GM12878 (cell line): Measurements from ENCODE around the gene CNN3. TPM values are rescaled to one million over a fixed set of nuclear protein-coding genes. Genes with fewer than 3 reads are reported as not detected.

ENCODE experiments used
- ATAC-seq: fragments of 200-7000 bp; cut with Tn5 transposase; 3 replicates; pipeline ENCODE4 v1.9.1; 2020; ENCODE audit warnings: mild to moderate bottlenecking, moderate library complexity
- BruUV-seq: library from RNA; stranded (reverse); fragments of 400-500 nt; replicated peaks from 2 replicates; lab custom pipeline; 2021; lab: Mats Ljungman, UMichigan
- CTCF ChIA-PET: fragments of 300-600 bp; sonication (Branson Sonifier 250); formaldehyde crosslinking; extraction: SDS; loops from one replicate; lab custom pipeline; 2021; ENCODE audit warnings: inconsistent platforms; lab: Yijun Ruan, JAX
- POLR2A ChIA-PET: fragments of 350-600 bp; formaldehyde crosslinking; extraction: SDS; loops from one replicate; lab custom pipeline; 2021; ENCODE audit warnings: inconsistent platforms; lab: Charles Lee
- RAD21 ChIA-PET: fragments of 300-600 bp; sonication (Branson Sonifier 250); formaldehyde crosslinking; loops from one replicate; lab custom pipeline; 2023; ENCODE audit warnings: antibody characterized with exemption; ENCODE audit not compliant: unreplicated experiment; lab: Charles Lee
- SMC1A ChIA-PET: fragments of 300-600 bp; sonication (Branson Sonifier 250); formaldehyde crosslinking; loops from one replicate; lab custom pipeline; 2023; ENCODE audit not compliant: unreplicated experiment, uncharacterized antibody; lab: Charles Lee
- DNase-seq: peaks from one replicate; pipeline ENCODE4 v3.0.0-alpha.2; 2011; ENCODE audit warnings: low read depth, low spot score
- FAIRE-seq: peaks from 3 replicates; lab custom pipeline; 2011; peaks lifted over from hg19 to GRCh38; lab: Jason Lieb, UNC
- H2AFZ ChIP-seq: 2 replicates; pipeline ENCODE4 v1.6.0; 2011; ENCODE audit warnings: low read depth, low read length, control low read depth; ENCODE audit not compliant: control insufficient read depth
- H3K27ac ChIP-seq: 2 replicates; pipeline ENCODE4 v1.5.1; 2011; ENCODE audit warnings: control low read depth; ENCODE audit not compliant: control insufficient read depth, insufficient read depth
- H3K27me3 ChIP-seq, 2 experiments: replicated peaks in 1 of 2; 2 replicates each; pipeline versions ENCODE4 v1.6.0 to v1.6.1; 2011; ENCODE audit warnings: low read length in 1 of 2; ENCODE audit not compliant: control insufficient read depth in 2 of 2, insufficient read depth in 2 of 2
- H3K36me3 ChIP-seq, 2 experiments: 2 replicates each; pipeline ENCODE4 v1.5.1; 2011; ENCODE audit warnings: low read length in 1 of 2; ENCODE audit not compliant: control insufficient read depth in 2 of 2, insufficient read depth in 2 of 2
- H3K4me1 ChIP-seq: 2 replicates; pipeline ENCODE4 v1.6.1; 2011; ENCODE audit warnings: mild to moderate bottlenecking, low read length, moderate library complexity, mixed read lengths; ENCODE audit not compliant: control insufficient read depth, insufficient read depth
- H3K4me2 ChIP-seq: 2 replicates; pipeline ENCODE4 v1.6.0; 2011; ENCODE audit warnings: control low read depth; ENCODE audit not compliant: control insufficient read depth, insufficient read depth
- H3K4me3 ChIP-seq: fragments of 200-600 bp; sonication (generic); 2 replicates; pipeline ENCODE4 v1.5.1; 2016
- H3K79me2 ChIP-seq: 2 replicates; pipeline ENCODE4 v1.6.0; 2011; ENCODE audit warnings: low read length; ENCODE audit not compliant: control insufficient read depth, insufficient read depth
- H3K9ac ChIP-seq: 2 replicates; pipeline ENCODE4 v1.8.0; 2011; ENCODE audit warnings: low read length, control low read depth, mixed read lengths; ENCODE audit not compliant: control insufficient read depth, insufficient read depth
- H3K9me3 ChIP-seq: replicated peaks from 3 replicates; pipeline ENCODE4 v1.5.1; 2011; ENCODE audit warnings: mild to moderate bottlenecking, low read length; ENCODE audit not compliant: control insufficient read depth, insufficient read depth
- H4K20me1 ChIP-seq: 2 replicates; pipeline ENCODE4 v1.6.0; 2011; ENCODE audit not compliant: control insufficient read depth, insufficient read depth
- BMI1 ChIP-seq: fragments of 450-650 bp; IDR thresholded peaks from 2 replicates; pipeline ENCODE4 v1.6.1; 2016; ENCODE audit warnings: mild to moderate bottlenecking, moderate library complexity, borderline replicate concordance
- CEBPB ChIP-seq, 2 experiments: fragments of 150-350 bp in 1 of 2; IDR thresholded peaks; 2 replicates each; pipeline ENCODE4 v1.6.1; 2012 to 2014; ENCODE audit warnings: low read depth in 2 of 2, low read length in 2 of 2, borderline replicate concordance in 1 of 2, inconsistent platforms in 1 of 2
- FOXM1 ChIP-seq: IDR thresholded peaks from 2 replicates; pipeline ENCODE4 v1.6.1; 2012; ENCODE audit warnings: low read depth, mild to moderate bottlenecking, inconsistent platforms, low read length, moderate library complexity
- IKZF1 ChIP-seq: fragments of 450-650 bp; conservative IDR thresholded peaks from 2 replicates; pipeline ENCODE4 v1.6.1; 2017; ENCODE audit warnings: antibody characterized with exemption, mild to moderate bottlenecking
- MTA2 ChIP-seq: fragments of 450-650 bp; IDR thresholded peaks from 2 replicates; pipeline ENCODE4 v1.6.1; 2016; ENCODE audit warnings: low read depth, mild to moderate bottlenecking, moderate library complexity
- MYB ChIP-seq: fragments of 150-350 bp; IDR thresholded peaks from 2 replicates; pipeline ENCODE4 v1.6.1; 2014; ENCODE audit warnings: mild to moderate bottlenecking, low read depth, low read length, borderline replicate concordance
- ZNF207 ChIP-seq: fragments of 450-650 bp; IDR thresholded peaks from 2 replicates; pipeline ENCODE4 v1.6.1; 2014; ENCODE audit warnings: antibody characterized with exemption, mild to moderate bottlenecking, borderline replicate concordance
- WGBS: methylation state at CpG from one replicate; pipeline ENCODE4 v1.1.6; 2016; ENCODE audit warnings: low lambda C conversion rate; ENCODE audit not compliant: insufficient replicate concordance, insufficient coverage; ENCODE audit errors: missing lambda C conversion rate; 5-methylcytosine and 5-hydroxymethylcytosine counted together
- in situ Hi-C: fragments of 300-500 bp; cut with MboI; formaldehyde crosslinking; loops from 9 replicates; pipeline ENCODE4 v1.14.3; 2018; ENCODE audit warnings: mixed read lengths
- intact Hi-C: fragments of 100-400 bp; cut with micrococcal nuclease; formaldehyde crosslinking; loops from one replicate; pipeline ENCODE4 v1.14.2; 2022; ENCODE audit not compliant: unreplicated experiment
- polyA plus RNA-seq, 11 experiments: library from polyadenylated mRNA; depleted of rRNA in 4 of 11; unstranded in 6 of 11; stranded (reverse) in 5 of 11; fragments of >200 nt; fragmentation: Nextera tagmentation in 4 of 11; fragmentation: Illumina TruSeq in 1 of 11; extraction: Ambion mirVana in 4 of 11; extraction: Trizol in 1 of 11; gene quantifications; 1 replicate in 1 of 11; 2 replicates in 10 of 11; pipeline versions ENCODE4 v1.2.1 to v1.2.3, GENCODE V29; 2011 to 2016; ENCODE audit warnings: inconsistent platforms in 2 of 11, missing spikeins in 2 of 11, low read depth in 1 of 11
- total RNA-seq, 4 experiments: library from RNA; depleted of rRNA in 3 of 4; stranded (reverse); fragments of >200 nt in 3 of 4; fragmentation: Illumina TruSeq in 1 of 4; extraction: Trizol in 1 of 4; gene quantifications; 2 replicates each; pipeline versions ENCODE4 v1.2.1 to v1.2.3, GENCODE V29; 2013 to 2021
- TF ChIP-seq, protein P1 (sequence below): fragments of 450-650 bp; IDR thresholded peaks from 2 replicates; pipeline ENCODE4 v1.6.1; 2017; ENCODE audit warnings: mild to moderate bottlenecking, moderate library complexity
- TF ChIP-seq, protein P2 (sequence below): IDR thresholded peaks from 2 replicates; pipeline ENCODE4 v1.6.1; 2012; ENCODE audit warnings: low read depth, low read length, improper control_type of control experiment

The CNN3 gene
- total and polyA plus RNA-seq, 10 of the 15 experiments (the other 5 are each of a cell fraction or from before 2014, with no cell fraction given), result 0.20 to 48.4 (median 34.3) TPM

DNA sequence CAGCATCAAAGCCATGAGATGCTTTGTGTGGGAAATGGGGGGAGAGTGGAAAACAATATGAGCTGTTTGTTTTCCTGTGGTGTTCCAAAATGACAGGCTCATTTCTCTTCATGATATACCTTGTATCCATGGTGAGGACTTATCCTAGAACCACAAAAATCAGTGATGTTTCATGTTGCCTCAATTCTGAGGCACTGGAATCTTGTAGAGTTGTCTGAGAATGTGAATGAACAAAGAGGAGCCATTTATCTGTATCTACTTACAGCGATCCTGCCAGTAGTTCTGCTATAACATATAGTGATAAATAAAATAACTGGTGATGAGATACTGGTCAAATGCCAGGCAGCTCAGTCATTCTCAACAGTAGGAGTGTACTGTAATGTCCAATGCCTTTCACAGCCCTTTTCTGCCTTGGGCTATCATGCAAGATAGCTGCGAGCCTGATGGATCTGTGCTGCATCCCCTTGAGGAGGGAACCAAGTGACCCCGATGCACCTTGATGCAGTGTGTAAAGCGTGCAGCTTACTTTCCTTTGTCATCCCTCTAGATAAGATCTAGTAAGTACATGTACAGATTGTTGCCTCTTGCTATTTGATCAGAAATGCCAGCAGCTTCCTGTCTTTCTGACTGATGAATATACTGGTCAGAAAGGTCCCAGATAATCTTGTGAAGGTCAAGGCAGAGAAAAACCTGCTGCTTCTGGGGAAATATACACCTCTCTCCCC lies 54.0 kb downstream of the CNN3 start:
- Histone ChIP-seq H3K4me2 (no peak overlapping the region), H3K9ac (no peak overlapping the region), H3K79me2 (no peaks in the 10 kb centered on the region), H3K9me3 (no peaks in the 10 kb centered on the region), H4K20me1 (no peaks in the 10 kb centered on the region), H2AFZ (no peak overlapping the region), H3K27ac (no peak overlapping the region), H3K4me1 (no peaks in the 10 kb centered on the region), H3K36me3 (no peaks in the 10 kb centered on the region), H3K4me3 (no peak overlapping the region), H3K27me3 (no peaks in the 10 kb centered on the region)
- RAD21 ChIA-PET, result no interaction called here
- no peak for DNase-seq
- ATAC-seq, result no peak
- CTCF ChIA-PET, result interaction anchor here (1.6 kb wide), 1 partner anchor 19 kb away, joined by 6 read pairs; no protein-coding TSS in a partner anchor
- BruUV-seq, result no TSS peak
- SMC1A ChIA-PET, result interaction anchor here (1.3 kb wide), 1 partner anchor 13 kb away, joined by 3 read pairs; no protein-coding TSS in a partner anchor
- in situ Hi-C loops, result no loop called here
- WGBS, result 70% methylated on average over 4 of the region's 4 CpGs
- intact Hi-C loops, result no loop called here
- no peak for FAIRE-seq
- TF ChIP-seq MYB, result no peak
- TF ChIP-seq MTA2, result no peak
- no peak for TF ChIP-seq CEBPB (IDR thresholded peaks at IDR 0.05; ENCODE audit: borderline replicate concordance in 1 of 2, low read depth in 2 of 2, low read length in 2 of 2)
- TF ChIP-seq, protein P1, sequence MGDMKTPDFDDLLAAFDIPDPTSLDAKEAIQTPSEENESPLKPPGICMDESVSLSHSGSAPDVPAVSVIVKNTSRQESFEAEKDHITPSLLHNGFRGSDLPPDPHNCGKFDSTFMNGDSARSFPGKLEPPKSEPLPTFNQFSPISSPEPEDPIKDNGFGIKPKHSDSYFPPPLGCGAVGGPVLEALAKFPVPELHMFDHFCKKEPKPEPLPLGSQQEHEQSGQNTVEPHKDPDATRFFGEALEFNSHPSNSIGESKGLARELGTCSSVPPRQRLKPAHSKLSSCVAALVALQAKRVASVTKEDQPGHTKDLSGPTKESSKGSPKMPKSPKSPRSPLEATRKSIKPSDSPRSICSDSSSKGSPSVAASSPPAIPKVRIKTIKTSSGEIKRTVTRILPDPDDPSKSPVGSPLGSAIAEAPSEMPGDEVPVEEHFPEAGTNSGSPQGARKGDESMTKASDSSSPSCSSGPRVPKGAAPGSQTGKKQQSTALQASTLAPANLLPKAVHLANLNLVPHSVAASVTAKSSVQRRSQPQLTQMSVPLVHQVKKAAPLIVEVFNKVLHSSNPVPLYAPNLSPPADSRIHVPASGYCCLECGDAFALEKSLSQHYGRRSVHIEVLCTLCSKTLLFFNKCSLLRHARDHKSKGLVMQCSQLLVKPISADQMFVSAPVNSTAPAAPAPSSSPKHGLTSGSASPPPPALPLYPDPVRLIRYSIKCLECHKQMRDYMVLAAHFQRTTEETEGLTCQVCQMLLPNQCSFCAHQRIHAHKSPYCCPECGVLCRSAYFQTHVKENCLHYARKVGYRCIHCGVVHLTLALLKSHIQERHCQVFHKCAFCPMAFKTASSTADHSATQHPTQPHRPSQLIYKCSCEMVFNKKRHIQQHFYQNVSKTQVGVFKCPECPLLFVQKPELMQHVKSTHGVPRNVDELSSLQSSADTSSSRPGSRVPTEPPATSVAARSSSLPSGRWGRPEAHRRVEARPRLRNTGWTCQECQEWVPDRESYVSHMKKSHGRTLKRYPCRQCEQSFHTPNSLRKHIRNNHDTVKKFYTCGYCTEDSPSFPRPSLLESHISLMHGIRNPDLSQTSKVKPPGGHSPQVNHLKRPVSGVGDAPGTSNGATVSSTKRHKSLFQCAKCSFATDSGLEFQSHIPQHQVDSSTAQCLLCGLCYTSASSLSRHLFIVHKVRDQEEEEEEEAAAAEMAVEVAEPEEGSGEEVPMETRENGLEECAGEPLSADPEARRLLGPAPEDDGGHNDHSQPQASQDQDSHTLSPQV, result no peak
- TF ChIP-seq, protein P2, sequence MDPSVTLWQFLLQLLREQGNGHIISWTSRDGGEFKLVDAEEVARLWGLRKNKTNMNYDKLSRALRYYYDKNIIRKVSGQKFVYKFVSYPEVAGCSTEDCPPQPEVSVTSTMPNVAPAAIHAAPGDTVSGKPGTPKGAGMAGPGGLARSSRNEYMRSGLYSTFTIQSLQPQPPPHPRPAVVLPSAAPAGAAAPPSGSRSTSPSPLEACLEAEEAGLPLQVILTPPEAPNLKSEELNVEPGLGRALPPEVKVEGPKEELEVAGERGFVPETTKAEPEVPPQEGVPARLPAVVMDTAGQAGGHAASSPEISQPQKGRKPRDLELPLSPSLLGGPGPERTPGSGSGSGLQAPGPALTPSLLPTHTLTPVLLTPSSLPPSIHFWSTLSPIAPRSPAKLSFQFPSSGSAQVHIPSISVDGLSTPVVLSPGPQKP, result no peak
- TF ChIP-seq FOXM1, result no peak
- no peak for TF ChIP-seq IKZF1
- TF ChIP-seq BMI1, result no peak
- no peak for TF ChIP-seq ZNF207
- POLR2A ChIA-PET, result no interaction called here
